Aorta (tissue), 5 donors: Measurements from ENCODE around the gene BCAS1. TPM values are rescaled to one million over a fixed set of nuclear protein-coding genes. Genes with fewer than 3 reads are reported as not detected.

ENCODE experiments used
- ATAC-seq: fragments of 200-7000 bp; cut with Tn5 transposase; one replicate; pipeline ENCODE4 v1.9.1; 2022; ENCODE audit warnings: moderate library complexity; ENCODE audit not compliant: low FRiP score
- DNase-seq, 2 donors: peaks; one replicate each; pipeline ENCODE4 v3.0.0-alpha.2; 2020
- H3K27ac ChIP-seq, 2 donors: one replicate each; pipeline ENCODE4 v1.5.1; 2013; ENCODE audit warnings: low read length in 2 of 2, mild to moderate bottlenecking in 2 of 2, moderate library complexity in 2 of 2, control low read depth in 1 of 2, inconsistent platforms in 1 of 2, low read depth in 1 of 2
- H3K27me3 ChIP-seq, 2 donors: one replicate each; pipeline ENCODE4 v1.6.1; 2013; ENCODE audit warnings: control low read depth in 1 of 2, low read length in 1 of 2, mild to moderate bottlenecking in 1 of 2, moderate library complexity in 1 of 2; ENCODE audit not compliant: insufficient read depth in 2 of 2, control insufficient read depth in 1 of 2
- H3K36me3 ChIP-seq, 2 donors: one replicate each; pipeline ENCODE4 v1.6.1; 2013; ENCODE audit warnings: control low read depth in 1 of 2, low read length in 1 of 2, mild to moderate bottlenecking in 1 of 2; ENCODE audit not compliant: insufficient read depth in 2 of 2, control insufficient read depth in 1 of 2
- H3K4me1 ChIP-seq, 2 donors: one replicate each; pipeline ENCODE4 v1.6.1; 2013; ENCODE audit warnings: low read length in 2 of 2, control low read depth in 1 of 2, mild to moderate bottlenecking in 1 of 2, moderate library complexity in 1 of 2; ENCODE audit not compliant: insufficient read depth in 2 of 2, control insufficient read depth in 1 of 2
- H3K4me3 ChIP-seq, 2 donors: one replicate each; pipeline ENCODE4 v1.5.1; 2013; ENCODE audit warnings: low read length in 2 of 2, control low read depth in 1 of 2, mild to moderate bottlenecking in 1 of 2
- H3K9me3 ChIP-seq: one replicate; pipeline ENCODE4 v1.6.1; 2013; ENCODE audit warnings: mild to moderate bottlenecking, low read length; ENCODE audit not compliant: control insufficient read depth
- WGBS, 2 donors: extraction: QIAGEN DNeasy Blood & Tissue Kit; methylation state at CpG; one replicate each; pipeline ENCODE4 v1.1.7; 2013; 5-methylcytosine and 5-hydroxymethylcytosine counted together
- intact Hi-C, 2 donors: fragments of 100-400 bp; cut with DNase I; formaldehyde crosslinking; loops; one replicate each; pipeline versions ENCODE4 v1.14.2 to v1.15.0; 2022
- polyA plus RNA-seq, 2 donors: library from polyadenylated mRNA; stranded (reverse); fragments of 200-250 nt; gene quantifications; one replicate each; pipeline ENCODE4 v1.2.3, GENCODE V29; 2013
- total RNA-seq, 2 donors: library from RNA; stranded (reverse); fragmentation: NEBNext Ultra II Directional; extraction: Animal tissue kit (Norgen Biotek cat#: 25700); gene quantifications; one replicate each; pipeline ENCODE4 v1.2.1, GENCODE V29; 2021
- donor health status: healthy with polysubstance abuse.
- donor health status: Bipolar disorder and iron deficiency.
- donor health status: DM: no; HTN: no; CAD: no.
- donor health status: DM: no; HTN: no; CAD: no.
- donor health status: DM: yes; HTN: yes; CAD: no.

The BCAS1 gene
- total and polyA plus RNA-seq, 4 donors, result 0.51 to 8.9 (median 1.8) TPM

- DNase-seq (no peak), ATAC-seq (no peak)
- intact Hi-C loops, result no loop called here
- Histone ChIP-seq H3K36me3 (no peaks in the 10 kb centered on the region), H3K4me3 (no peak overlapping the region), H3K4me1 (peaks cover 0 to 5% of the 10 kb centered on the region in 2 donors), H3K27me3 (no peaks in the 10 kb centered on the region), H3K9me3 (no peaks in the 10 kb centered on the region), H3K27ac (no peak overlapping the region)
- WGBS, 2 donors, result 74 to 87% methylated on average over 12 of the region's 12 CpGs
Measured at GRCh38 chr20:53921443-53921973, 148.9 kb downstream of the BCAS1 start.

- intact Hi-C loops, result no loop called here
- H3K4me1 ChIP-seq, result no peaks in the 10 kb centered on the region
- ATAC-seq, result no peak
- H3K36me3 ChIP-seq, result no peaks in the 10 kb centered on the region
- no peaks in the 10 kb centered on the region for H3K27me3 ChIP-seq
- no peak for DNase-seq
- 82 to 86% methylated on average over 12 of the region's 12 CpGs for WGBS, 2 donors
- H3K9me3 ChIP-seq, result no peaks in the 10 kb centered on the region
- no peak overlapping the region for H3K27ac ChIP-seq
- no peak overlapping the region for H3K4me3 ChIP-seq
Measured at GRCh38 chr20:53920647-53921245, 149.6 kb downstream of the BCAS1 start.

DNA sequence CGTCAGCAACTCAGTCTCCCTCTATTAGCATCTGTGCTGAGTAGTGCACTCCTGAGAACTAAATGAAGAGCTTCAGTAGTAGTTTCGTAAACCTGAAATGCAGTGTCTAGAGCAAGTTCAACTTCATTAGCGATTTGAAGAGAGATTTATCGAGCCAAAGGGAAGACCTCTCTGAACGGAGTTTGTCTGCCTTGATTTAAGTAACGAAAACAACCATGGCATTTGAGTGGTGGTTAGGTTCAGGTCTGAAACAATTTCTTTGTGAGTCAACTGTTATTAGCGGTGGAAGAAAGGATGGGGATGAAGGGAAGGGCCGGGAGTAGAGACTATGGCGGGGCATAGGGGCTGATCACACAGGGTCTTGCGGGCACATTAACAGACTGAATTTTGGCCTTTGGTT lies 150.5 kb downstream of the BCAS1 start:
- intact Hi-C loops, result loop anchor here (5.0 to 10.0 kb wide), 2 partner anchors 343 to 555 kb away; partner anchors contain the start of gene DOK5 (in 1 of the 2)
- ATAC-seq (no peak), DNase-seq (no peak)
- Histone ChIP-seq H3K36me3 (no peaks in the 10 kb centered on the region), H3K9me3 (no peaks in the 10 kb centered on the region), H3K27me3 (no peaks in the 10 kb centered on the region), H3K4me3 (no peak overlapping the region), H3K4me1 (no peaks in the 10 kb centered on the region), H3K27ac (no peak overlapping the region)
- 92 to 96% methylated on average over 10 of the region's 10 CpGs for WGBS, 2 donors

- WGBS, 2 donors, result 54 to 68% methylated on average over 11 of the region's 11 CpGs
- H3K9me3 ChIP-seq, result no peaks in the 10 kb centered on the region
- H3K4me3 ChIP-seq, result no peak overlapping the region
- DNase-seq (no peak), ATAC-seq (no peak)
- no peak overlapping the region for H3K27ac ChIP-seq
- no peaks in the 10 kb centered on the region for H3K36me3 ChIP-seq
- H3K27me3 ChIP-seq, result no peaks in the 10 kb centered on the region
- no peaks in the 10 kb centered on the region for H3K4me1 ChIP-seq
- intact Hi-C loops, result loop anchor here (5.0 to 10.0 kb wide), 2 partner anchors 342 to 556 kb away; partner anchors contain the start of gene DOK5 (in 1 of the 2)
Measured at GRCh38 chr20:53918949-53919361, 151.4 kb downstream of the BCAS1 start.

DNA sequence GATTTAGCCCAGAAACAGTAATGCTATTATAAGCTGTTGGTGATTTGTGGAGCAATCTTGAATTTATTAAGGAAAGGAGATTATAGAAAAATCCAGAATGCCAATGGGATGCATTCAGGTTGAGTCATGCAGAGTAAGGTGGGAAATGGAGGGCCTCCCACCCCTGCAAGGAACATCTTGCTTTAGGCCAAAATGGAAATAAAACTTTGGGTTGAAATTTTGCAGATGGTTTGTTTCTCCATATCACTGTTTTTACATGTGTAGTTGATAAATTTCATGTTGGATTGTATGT lies 152.4 kb downstream of the BCAS1 start:
- Histone ChIP-seq H3K27me3 (no peaks in the 10 kb centered on the region), H3K4me1 (no peaks in the 10 kb centered on the region), H3K36me3 (no peaks in the 10 kb centered on the region), H3K4me3 (no peak overlapping the region), H3K9me3 (no peaks in the 10 kb centered on the region), H3K27ac (no peak overlapping the region)
- intact Hi-C loops, result loop anchor here (5.0 to 10.0 kb wide), 2 partner anchors 341 to 557 kb away; partner anchors contain the start of gene DOK5 (in 1 of the 2)
- DNase-seq, result no peak
- ATAC-seq, result no peak

DNA sequence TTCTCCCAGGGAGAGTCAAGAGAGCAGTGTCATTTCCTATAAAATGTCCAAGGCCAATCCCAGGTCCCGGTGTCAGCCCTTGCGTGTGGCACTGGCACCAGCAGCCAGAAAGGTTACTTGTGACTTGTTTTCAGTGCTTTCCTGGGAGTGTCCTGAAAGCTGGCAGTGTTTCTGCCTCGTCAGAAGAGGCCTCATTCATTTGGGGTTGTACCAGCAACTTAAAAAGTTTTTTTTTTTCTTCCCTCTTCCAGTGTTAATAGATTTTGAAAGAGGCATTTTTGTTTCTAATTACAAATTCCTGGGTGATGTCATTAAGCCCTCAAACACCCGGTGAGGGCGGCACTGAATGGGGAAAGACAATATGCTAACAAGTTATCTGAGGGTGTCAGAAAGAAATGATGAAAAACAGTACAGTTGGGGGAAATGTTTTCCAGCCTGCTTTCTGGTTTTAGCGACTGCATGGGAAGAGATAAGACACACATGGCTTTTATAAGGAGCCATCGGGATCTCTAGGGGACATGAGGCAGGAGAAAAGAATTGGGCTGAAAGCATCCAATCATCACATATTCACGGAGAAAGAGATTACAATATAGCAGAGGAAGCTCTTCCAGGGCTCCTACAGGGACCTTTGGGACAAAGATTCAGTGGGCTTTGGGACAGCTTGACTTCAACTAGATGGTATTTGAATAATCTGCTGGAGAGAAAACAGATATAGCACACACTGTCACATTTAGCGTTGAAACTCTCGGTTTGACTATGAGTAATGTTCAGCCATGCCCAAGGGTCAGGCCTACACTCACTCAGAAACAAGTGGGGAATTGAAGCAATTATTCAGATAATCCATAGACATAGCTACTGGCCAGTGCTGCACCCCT lies 153.0 kb downstream of the BCAS1 start:
- Histone ChIP-seq H3K27me3 (no peaks in the 10 kb centered on the region), H3K4me1 (no peaks in the 10 kb centered on the region), H3K36me3 (no peaks in the 10 kb centered on the region), H3K9me3 (no peaks in the 10 kb centered on the region), H3K4me3 (no peak overlapping the region), H3K27ac (peak overlapping the region in 1 of 2 donors; percentile 55)
- ATAC-seq (peak; percentile 45), DNase-seq (peak; percentile 78 to 79)
- WGBS, 2 donors, result 22 to 25% methylated on average over 10 of the region's 10 CpGs
- intact Hi-C loops, result loop anchor here (5.0 to 10.0 kb wide), 2 partner anchors 340 to 557 kb away; partner anchors contain the start of gene DOK5 (in 1 of the 2)

DNA sequence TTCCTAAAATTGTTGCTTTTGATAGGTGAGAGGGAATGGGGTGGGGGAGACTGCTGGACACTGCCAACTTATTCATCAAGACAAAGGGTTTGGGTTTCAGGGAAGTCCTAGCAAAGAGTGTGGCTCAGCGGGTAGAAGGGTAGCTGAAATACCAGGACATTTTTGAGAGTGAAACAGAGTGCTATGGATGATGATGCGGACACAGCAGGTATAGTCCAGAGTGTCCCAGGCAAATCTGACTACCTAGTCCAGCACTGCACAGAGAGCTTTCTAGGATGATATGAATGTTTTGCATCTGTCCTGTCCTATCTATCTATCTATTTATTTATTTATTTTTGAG lies 154.3 kb downstream of the BCAS1 start:
- ATAC-seq (peak; percentile 28), DNase-seq (no peak)
- Histone ChIP-seq H3K9me3 (no peaks in the 10 kb centered on the region), H3K27ac (peak overlapping the region in 1 of 2 donors; percentile 86), H3K36me3 (no peaks in the 10 kb centered on the region), H3K27me3 (no peaks in the 10 kb centered on the region), H3K4me1 (no peaks in the 10 kb centered on the region), H3K4me3 (no peak overlapping the region)
- intact Hi-C loops, result loop anchor here (5.0 to 10.0 kb wide), 2 partner anchors 339 to 559 kb away; partner anchors contain the start of gene DOK5 (in 1 of the 2)
- 74 to 76% methylated on average over 2 of the region's 2 CpGs for WGBS, 2 donors

GRCh38 chr20:53915446-53916172 lies 154.8 kb downstream of the BCAS1 start:
- DNase-seq (peak; percentile 97 to 99), ATAC-seq (peak; percentile 96)
- Histone ChIP-seq H3K4me1 (no peaks in the 10 kb centered on the region), H3K4me3 (peak overlapping the region; percentile 20 to 75), H3K9me3 (no peaks in the 10 kb centered on the region), H3K27me3 (no peaks in the 10 kb centered on the region), H3K36me3 (no peaks in the 10 kb centered on the region), H3K27ac (peak overlapping the region in 1 of 2 donors; percentile 52)
- 0 to 1% methylated on average over 24 of the region's 24 CpGs for WGBS, 2 donors
- intact Hi-C loops, result loop anchor here (5.0 to 10.0 kb wide), 2 partner anchors 338 to 559 kb away; partner anchors contain the start of gene DOK5 (in 1 of the 2)
